Measurements from ENCODE around the gene MFSD1. TPM values are rescaled to one million over a fixed set of nuclear protein-coding genes. Genes with fewer than 3 reads are reported as not detected.

Gene MFSD1
- total and polyA plus RNA-seq, 2 of the 4 experiments (the other 2 are of a cell fraction), result 50.4 to 64.2 TPM

DNA sequence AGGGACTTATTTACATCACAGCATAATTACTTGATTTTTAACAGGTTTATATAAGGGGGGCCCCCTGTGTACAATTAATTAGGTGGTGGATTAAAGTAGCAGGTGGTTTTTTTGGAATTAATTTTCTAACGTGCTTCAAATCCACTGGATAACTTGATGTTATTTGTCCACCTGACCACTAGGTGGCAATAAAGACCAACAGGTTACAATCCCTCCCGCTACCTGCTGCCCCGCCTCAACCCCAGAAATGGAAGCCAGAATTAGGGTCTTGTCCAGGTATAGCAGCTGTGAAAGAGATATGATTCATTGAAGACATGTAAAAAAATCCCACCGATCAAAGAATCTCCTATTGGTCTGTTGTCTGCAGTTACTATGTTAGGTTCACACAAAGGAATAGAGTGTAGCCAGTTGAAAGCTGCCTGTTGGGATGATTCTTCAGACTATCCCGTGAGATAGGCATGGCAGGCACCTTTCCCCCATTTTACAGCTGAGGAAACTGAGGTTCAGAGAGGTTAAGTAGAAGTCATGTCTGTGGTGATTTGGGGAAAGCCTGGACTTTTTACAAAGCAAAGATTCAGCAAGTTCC lies 44.0 kb downstream of the MFSD1 start:
- TF ChIP-seq SMC3 (IDR thresholded peaks at IDR 0.05; ENCODE audit: low read depth, low read length), result peak; percentile 34; the same call in 1 of the 2 replicates
- no peak for TF ChIP-seq POLR2A (IDR thresholded peaks at IDR 0.05; ENCODE audit: low read depth, low read length)
- TF ChIP-seq CTCF (conservative IDR thresholded peaks at IDR 0.05; ENCODE audit: low read depth, low read length), result peak; percentile 52
- TF ChIP-seq NFE2L2 (IDR thresholded peaks at IDR 0.05; ENCODE audit: low read depth, low read length), result no peak
- peak; percentile 56 for TF ChIP-seq RAD21 (IDR thresholded peaks at IDR 0.05; ENCODE audit: low read length)
- TF ChIP-seq BHLHE40 (IDR thresholded peaks at IDR 0.05; ENCODE audit: low read depth, low read length), result no peak
- TF ChIP-seq MAZ (IDR thresholded peaks at IDR 0.05; ENCODE audit: borderline replicate concordance, low read depth, low read length), result no peak
- TF ChIP-seq MXI1 (IDR thresholded peaks at IDR 0.05; ENCODE audit: borderline replicate concordance, low read depth, low read length), result no peak
- TF ChIP-seq, protein P1, sequence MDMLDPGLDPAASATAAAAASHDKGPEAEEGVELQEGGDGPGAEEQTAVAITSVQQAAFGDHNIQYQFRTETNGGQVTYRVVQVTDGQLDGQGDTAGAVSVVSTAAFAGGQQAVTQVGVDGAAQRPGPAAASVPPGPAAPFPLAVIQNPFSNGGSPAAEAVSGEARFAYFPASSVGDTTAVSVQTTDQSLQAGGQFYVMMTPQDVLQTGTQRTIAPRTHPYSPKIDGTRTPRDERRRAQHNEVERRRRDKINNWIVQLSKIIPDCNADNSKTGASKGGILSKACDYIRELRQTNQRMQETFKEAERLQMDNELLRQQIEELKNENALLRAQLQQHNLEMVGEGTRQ (IDR thresholded peaks at IDR 0.05; ENCODE audit: low read depth, low read length), result no peak
- no peak for TF ChIP-seq MAFK (IDR thresholded peaks at IDR 0.05; ENCODE audit: low read depth, low read length)
- Histone ChIP-seq H3K9ac (ENCODE audit: low read depth, low read length) (no peak overlapping the region), H2AK5ac (ENCODE audit: low read depth, low read length) (no peak overlapping the region), H3K9me1 (ENCODE audit: insufficient read depth, low read length) (no peaks in the 10 kb centered on the region), H3K14ac (replicated peaks; ENCODE audit: low read depth, low read length) (no peak overlapping the region), H2AK9ac (replicated peaks; ENCODE audit: low read depth, low read length, poor library complexity) (no peak overlapping the region), H4K8ac (ENCODE audit: low read depth in 2 of 2, low read length in 2 of 2) (no peak overlapping the region), H3K79me1 (ENCODE audit: low read depth in 1 of 2, low read length in 2 of 2) (no peaks in the 10 kb centered on the region), H3K27me3 (ENCODE audit: control insufficient read depth, insufficient read depth, low read length) (peaks cover 10% of the 10 kb centered on the region), H2AFZ (replicated peaks; ENCODE audit: low read length, poor library complexity) (no peak overlapping the region), H2BK5ac (ENCODE audit: low read depth, low read length, poor library complexity, severe bottlenecking) (no peak overlapping the region), H3K4ac (ENCODE audit: low read depth, low read length) (no peak overlapping the region), H3K4me1 (ENCODE audit: control insufficient read depth, insufficient read depth, low read length) (no peaks in the 10 kb centered on the region), H3K36me3 (ENCODE audit: control insufficient read depth, insufficient read depth, low read length) (no peaks in the 10 kb centered on the region), H3K27ac (ENCODE audit: insufficient read depth, low read length) (no peak overlapping the region), H3K4me3 (ENCODE audit: insufficient read depth, low read depth, low read length) (no peak overlapping the region), H4K5ac (ENCODE audit: low read depth, low read length) (no peak overlapping the region), H3K9me3 (ENCODE audit: control insufficient read depth, insufficient read depth, low read length) (no peaks in the 10 kb centered on the region), H4K91ac (ENCODE audit: insufficient read depth, low read depth, low read length) (no peak overlapping the region), H4K20me1 (ENCODE audit: insufficient read depth, low read length) (no peaks in the 10 kb centered on the region), H2BK20ac (ENCODE audit: low read depth, low read length) (no peak overlapping the region), H3K18ac (ENCODE audit: low read depth, low read length) (no peak overlapping the region), H3K23ac (ENCODE audit: low read depth, low read length) (no peak overlapping the region), H2BK15ac (ENCODE audit: low read depth, low read length) (no peak overlapping the region), H3K56ac (ENCODE audit: extremely low read depth, insufficient read depth, low read length) (no peak overlapping the region), H2BK120ac (ENCODE audit: low read depth, low read length) (no peak overlapping the region), H3K4me2 (ENCODE audit: low read depth, low read length) (no peak overlapping the region)
- ATAC-seq (ENCODE audit: low read depth), result no peak
- no peak for DNase-seq
- in situ Hi-C loops (cut with MboI; ENCODE audit: low sequenced_read_pairs), result loop anchor here (5.0 kb wide), 1 partner anchor 411 kb away; no protein-coding TSS in a partner anchor
- BruUV-seq (replicated peaks), result no TSS peak
- dilution Hi-C loops (cut with HindIII; ENCODE audit: low sequenced_read_pairs, unreplicated experiment), result no loop called here
- CTCF ChIA-PET, result interaction anchor here (1.0 to 2.2 kb wide), 3 partner anchors 18 to 415 kb away, joined by 3 to 7 read pairs (median 6); no protein-coding TSS in a partner anchor
- WGBS, 2 experiments (ENCODE audit: extremely low coverage in 2 of 2, insufficient read length in 1 of 2), result no CpG with 5 or more reads among the region's 5 CpGs
- POLR2A ChIA-PET (ENCODE audit: unreplicated experiment), result no interaction called here
- intact Hi-C loops (cut with micrococcal nuclease), result loop anchor here (1.0 kb wide), 1 partner anchor 414 kb away; no protein-coding TSS in a partner anchor

Data from IMR-90 (cell line).